Raji (cell line): Measurements from ENCODE around the gene ZNF496.

ENCODE experiments used
- POLR2A ChIP-seq: IDR thresholded peaks from 2 replicates; pipeline ENCODE4 v1.6.1; 2011; ENCODE audit warnings: low read depth, low read length, control low read depth; ENCODE audit not compliant: insufficient read depth

The ZNF496 gene

DNA sequence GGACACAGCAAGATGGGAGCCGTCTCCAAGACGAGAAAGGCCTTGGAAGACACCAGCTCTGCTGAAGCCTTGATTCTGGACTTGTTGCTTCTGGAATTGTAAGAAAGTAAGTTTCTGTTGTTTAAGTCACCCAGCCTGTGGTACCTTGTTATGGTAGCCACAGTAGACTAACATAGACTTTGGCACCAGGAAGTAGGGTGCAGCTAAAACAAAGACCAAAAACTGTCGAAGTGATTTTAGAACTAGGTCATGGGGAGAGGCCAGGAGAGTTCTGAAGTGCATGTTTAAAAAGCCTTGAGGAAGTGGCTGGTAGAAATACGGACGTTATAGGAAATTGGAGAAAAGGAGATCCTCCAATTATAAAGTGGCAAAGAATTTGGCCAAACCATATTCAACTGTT is 28.5 kb downstream of the ZNF496 start:
- no peak for TF ChIP-seq POLR2A

- TF ChIP-seq POLR2A: no peak
Observed at GRCh38 chr1:247301176-247301540, 30.5 kb downstream of the ZNF496 start.

GRCh38 chr1:247300491-247301175 is 31.0 kb downstream of the ZNF496 start:
- TF ChIP-seq POLR2A: no peak

GRCh38 chr1:247299723-247300381 is 31.8 kb downstream of the ZNF496 start:
- no peak for TF ChIP-seq POLR2A

DNA sequence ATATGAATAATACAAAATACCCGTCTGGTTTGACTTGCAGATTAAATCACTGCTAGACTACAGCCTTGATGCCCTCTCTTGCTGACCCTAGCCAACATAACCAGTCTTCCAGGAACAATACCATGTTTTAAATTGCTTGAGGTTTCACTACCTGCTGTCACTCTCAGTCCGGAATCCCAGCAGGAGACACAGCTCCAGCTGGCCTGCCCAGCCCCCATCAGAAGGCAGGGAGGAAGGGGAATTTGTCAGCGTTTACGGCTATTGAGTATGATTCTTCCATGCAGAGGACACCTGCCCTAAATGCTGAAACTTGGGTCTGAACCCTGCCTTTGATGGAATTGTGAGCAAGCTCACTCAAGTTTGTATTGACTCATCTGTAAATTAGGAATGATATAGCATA is 33.0 kb downstream of the ZNF496 start:
- TF ChIP-seq POLR2A: no peak

DNA sequence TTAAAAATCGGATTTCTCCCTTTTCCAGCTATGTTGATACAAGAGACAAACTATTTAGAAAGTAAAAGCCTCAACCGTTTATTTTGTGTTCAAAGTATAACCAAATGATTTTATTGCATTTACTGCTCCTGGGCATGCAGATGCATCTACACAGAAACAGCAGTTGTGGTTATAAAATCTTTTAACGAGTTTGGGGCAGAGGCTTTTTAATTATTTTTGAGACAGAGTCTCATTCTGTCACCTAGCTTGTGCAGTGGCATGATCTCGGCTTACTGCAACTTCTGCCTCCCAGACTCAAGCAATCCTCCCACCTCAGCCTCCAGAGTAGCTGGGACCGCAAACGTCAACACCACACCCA is 33.6 kb downstream of the ZNF496 start:
- TF ChIP-seq POLR2A: no peak

DNA sequence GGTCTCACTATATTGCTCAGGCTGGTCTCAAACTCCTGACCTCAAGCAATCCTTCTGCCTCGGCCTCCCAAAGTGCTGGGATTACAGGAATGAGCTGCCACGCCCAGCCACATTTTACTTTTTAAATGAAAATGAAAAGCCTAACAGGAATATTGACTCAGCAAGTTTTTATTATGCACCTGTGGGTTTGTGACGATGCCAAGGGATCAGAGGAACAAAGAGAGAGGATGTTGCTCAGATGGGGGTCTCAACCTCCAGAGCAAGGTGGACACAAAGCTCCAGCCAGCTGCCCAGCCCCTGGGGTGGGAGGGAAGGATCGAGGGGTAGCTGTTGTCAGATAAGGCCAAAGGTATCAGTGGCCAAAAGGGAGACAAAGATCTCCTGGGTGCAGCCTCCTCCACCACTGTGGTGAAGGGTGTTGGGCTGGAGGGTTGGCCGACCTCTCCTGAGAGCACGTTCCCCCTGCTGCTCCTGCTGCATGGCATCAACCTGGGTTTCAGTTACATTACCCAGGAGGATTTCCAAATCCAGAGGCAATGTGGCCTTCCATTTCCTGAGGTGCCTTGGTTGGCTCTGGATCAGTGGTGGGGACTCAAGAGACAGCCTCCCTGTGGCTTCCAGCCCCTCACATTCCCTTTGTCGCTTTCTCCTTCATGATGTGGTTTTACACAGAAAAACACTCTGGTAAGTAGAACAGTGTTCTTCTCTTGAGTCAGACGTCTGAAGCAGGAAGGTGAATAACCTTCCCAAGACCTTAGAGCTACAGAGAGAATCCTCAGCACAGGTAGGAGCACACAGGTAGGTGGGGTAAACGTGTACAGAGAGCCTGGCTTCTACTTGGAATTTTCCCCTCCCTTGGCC is 34.2 kb downstream of the ZNF496 start:
- no peak for TF ChIP-seq POLR2A

- no peak for TF ChIP-seq POLR2A
Observed at GRCh38 chr1:247296599-247297180, 35.0 kb downstream of the ZNF496 start.

- TF ChIP-seq POLR2A: no peak
Observed at GRCh38 chr1:247295746-247296145, 35.9 kb downstream of the ZNF496 start.

DNA sequence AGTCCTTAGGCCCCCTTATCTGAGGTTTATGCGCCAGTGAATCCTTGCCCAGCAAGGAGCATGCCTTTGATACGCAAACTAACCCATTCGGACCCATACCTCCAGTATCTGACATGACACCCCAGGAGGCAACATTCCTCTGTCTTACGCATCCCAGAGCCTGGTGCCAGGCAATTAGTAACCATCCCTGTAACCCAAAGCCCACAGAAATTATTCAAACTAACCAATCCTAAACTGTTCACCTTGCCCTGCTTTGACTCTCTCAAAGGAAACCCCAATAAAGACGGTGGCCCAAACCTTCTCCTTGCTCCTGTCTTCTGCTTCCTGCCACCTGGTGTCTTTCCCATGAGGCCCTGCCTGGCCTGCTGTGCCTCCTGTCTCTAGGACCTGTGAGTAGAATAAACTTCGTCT is 36.4 kb downstream of the ZNF496 start:
- TF ChIP-seq POLR2A: no peak

GRCh38 chr1:247294282-247294681 is 37.4 kb downstream of the ZNF496 start:
- no peak for TF ChIP-seq POLR2A

- TF ChIP-seq POLR2A: no peak
Observed at GRCh38 chr1:247293047-247293446, 38.6 kb downstream of the ZNF496 start.

DNA sequence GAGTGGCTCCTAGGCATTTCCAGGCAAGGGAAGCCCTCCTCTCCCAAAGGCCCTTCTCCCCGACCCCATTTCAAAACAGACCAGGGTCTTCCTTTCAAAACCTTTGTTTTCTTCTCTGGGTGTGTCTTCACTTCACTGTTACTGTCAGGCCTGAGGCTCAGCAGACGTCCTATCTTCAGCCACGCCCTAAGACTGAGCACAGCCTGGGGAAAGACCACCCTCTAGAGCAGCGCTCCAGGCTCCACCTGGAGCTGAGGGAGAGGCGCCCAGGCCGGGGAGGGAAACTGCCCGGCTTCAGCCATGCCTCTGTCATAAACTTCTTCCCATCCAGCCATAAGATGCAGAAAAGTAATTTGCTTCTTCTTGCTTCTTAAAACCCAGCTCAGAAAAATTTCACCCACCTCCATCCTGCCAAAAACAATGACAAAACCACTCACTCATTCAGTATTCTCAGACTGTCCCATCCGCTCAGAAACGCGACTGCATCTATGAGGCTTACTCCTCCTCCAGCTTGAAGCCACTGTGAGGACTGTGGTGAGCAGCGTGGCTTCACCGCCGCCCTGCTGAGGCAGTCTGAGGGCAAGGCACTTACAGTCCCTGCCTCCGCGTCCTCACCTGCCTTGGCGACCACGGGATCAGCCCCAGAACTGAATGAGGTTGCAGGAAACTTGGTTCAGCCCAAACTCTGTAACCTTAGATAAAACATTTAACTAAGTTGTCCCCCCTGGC is 39.7 kb downstream of the ZNF496 start:
- TF ChIP-seq POLR2A: no peak

- no peak for TF ChIP-seq POLR2A
Observed at GRCh38 chr1:247291161-247291560, 40.5 kb downstream of the ZNF496 start.

DNA sequence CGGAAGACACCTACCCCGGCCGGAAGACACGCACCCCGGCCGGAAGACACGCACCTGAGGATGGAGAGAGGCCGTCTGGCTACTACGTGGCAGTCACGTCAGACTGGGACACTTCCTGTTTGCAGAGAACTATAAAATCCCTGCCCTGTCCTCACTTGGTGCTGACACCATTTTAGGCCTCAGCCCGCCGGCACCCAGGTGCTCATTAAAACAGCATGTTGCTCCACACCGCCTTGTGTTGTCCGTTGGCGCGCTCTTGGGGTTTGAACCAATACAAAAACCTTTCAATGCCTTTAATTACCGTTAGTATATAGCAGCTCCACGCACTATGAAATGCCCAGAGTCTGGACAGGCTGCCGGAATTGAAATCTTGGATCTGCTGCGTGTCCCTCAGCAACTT is 41.1 kb downstream of the ZNF496 start:
- TF ChIP-seq POLR2A: no peak
